ENCODE data around the gene GMDS.

DNA sequence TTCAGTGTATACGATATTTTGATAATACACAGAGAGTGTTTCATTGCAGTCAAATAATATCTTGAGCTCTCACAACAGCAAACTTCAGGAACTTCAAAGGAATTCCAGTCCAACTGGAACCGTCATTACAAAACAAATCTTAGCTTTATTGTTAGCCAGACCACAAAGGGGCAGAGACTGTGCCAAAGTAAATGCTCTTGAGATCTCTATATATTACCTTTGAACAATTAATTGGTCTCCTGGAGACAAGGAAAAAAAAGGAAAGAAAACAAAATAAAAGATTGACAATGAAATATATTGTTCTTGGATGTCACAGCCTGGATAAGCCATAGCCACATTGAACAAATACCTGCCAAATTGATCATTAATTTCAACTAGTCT, 565.7 kb downstream of the GMDS start:
- TF ChIP-seq, protein P1, sequence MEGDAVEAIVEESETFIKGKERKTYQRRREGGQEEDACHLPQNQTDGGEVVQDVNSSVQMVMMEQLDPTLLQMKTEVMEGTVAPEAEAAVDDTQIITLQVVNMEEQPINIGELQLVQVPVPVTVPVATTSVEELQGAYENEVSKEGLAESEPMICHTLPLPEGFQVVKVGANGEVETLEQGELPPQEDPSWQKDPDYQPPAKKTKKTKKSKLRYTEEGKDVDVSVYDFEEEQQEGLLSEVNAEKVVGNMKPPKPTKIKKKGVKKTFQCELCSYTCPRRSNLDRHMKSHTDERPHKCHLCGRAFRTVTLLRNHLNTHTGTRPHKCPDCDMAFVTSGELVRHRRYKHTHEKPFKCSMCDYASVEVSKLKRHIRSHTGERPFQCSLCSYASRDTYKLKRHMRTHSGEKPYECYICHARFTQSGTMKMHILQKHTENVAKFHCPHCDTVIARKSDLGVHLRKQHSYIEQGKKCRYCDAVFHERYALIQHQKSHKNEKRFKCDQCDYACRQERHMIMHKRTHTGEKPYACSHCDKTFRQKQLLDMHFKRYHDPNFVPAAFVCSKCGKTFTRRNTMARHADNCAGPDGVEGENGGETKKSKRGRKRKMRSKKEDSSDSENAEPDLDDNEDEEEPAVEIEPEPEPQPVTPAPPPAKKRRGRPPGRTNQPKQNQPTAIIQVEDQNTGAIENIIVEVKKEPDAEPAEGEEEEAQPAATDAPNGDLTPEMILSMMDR (IDR thresholded peaks at IDR 0.05): no peak
- TF ChIP-seq POLR2A (IDR thresholded peaks at IDR 0.05): no peak
